NCI-H2196 treated with DMSO at 0.1 percent for 48 hours (cell line): ENCODE results near the gene KCNAB3.

Source experiments
- DNase-seq: peaks from one replicate; lab custom pipeline; 2025; ENCODE audit not compliant: unreplicated experiment; lab: John Stamatoyannopoulos, UW

KCNAB3 gene

DNA sequence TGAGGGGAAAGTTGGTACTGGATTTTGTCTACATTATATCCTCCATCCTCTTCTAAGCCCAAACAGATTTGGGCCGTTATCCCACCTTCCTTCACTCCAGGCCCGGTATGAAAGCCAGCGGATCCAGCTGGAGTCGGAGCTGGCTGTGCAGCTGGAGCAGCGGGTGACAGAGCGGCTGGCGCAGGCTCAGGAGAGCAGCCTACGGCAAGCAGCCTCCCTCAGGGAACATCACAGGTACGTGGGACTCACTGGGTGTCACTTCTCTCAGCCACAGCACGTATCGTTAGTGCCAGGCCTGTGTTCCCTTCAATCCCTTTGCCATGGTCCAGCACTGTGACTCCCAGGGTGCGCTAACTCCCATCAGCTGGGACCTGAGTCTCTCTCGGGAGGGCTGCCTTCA is 13.6 kb upstream of the KCNAB3 start:
- no peak for DNase-seq

DNA sequence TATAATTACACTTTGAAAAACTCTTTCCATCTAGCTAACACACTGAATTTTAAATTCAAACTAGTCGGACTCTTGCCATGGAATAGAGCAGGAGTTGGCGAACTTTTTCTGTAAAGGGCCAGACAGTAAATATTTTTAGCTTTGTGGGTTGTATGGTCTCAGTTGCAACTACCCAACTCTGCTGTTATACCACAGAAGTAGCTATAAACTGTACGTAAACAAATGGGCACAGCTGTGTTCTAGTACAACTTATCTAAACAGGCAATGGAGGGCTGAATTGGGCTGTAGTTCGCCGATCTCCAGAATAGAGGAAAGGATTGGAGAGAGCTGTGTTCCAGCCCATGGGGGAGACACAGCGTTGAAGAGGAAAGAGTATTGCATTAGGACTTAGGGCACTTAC is 11.1 kb upstream of the KCNAB3 start:
- no peak for DNase-seq

DNA sequence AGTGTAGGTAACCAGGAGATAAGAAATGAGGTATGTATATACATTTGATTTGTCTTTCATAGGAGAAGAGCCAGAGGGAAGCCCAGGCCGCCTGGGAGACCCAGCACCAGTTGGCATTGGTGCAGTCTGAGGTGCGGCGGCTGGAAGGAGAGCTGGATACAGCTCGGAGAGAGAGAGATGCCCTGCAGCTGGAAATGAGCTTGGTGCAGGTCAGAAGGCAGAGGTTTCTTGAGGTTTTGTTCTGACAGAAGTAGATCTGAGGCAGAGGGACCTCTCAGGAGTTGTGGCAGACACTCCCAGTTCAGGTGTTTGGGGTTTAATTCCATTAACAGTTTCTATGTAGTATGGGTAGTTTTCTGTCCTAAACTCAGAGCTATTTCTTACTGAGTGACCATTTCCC is 10.4 kb upstream of the KCNAB3 start:
- DNase-seq: no peak

DNA sequence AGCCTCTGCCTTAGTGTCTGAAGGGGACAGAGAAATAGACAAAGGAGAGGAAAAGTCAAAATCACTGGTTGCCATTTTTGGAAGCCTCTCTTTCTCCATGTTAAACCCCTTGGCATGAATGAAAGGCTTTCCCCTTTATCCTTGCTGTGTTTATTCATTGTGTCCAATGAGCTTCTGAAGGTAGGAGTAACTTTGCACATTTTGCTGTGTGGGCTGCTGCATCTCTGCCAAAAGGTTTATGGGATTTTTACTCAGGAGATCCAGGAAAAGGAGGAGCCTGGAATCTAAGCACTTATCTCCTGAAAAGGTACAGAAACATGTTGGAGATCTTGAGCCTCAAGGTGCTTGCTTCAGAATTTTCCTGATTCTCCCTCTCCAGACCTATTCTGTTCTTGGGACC is 6.2 kb upstream of the KCNAB3 start:
- no peak for DNase-seq

DNA sequence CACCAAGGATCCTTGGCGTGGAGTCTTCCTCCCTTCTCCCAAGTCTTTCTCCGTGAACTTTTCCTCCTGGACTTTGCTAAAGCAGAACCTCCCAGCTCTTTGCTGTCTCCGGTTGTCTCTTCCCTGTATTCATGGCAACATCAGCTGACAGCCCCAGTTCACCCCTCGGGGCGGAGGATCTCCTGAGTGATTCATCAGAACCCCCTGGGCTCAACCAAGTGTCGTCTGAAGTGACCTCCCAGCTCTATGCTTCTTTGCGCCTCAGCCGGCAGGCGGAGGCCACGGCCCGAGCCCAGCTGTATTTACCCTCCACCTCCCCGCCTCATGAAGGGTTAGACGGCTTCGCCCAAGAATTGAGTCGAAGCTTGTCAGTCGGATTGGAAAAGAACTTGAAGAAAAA is 3.3 kb upstream of the KCNAB3 start:
- DNase-seq: no peak

DNA sequence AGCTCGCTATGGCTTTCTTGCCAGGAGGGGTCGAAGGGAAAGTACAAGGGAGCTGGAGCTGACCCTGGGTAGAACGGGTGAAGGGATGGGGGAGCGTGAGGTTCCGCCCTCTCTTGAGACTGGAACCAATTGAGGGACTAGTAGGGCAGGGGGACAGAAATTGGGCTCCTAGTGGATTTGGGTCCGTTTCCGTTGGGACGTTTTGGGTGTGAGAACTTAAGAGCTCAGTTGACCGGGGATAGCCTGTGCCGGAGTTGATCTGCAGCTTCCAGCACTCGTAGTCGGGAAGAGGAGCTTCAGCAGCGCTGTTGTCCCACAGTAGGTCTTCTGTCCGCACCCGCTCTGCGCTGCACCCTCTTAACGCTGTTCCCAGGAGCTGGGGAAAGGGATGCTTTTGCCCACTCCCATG is 2.8 kb upstream of the KCNAB3 start:
- DNase-seq: no peak

DNA sequence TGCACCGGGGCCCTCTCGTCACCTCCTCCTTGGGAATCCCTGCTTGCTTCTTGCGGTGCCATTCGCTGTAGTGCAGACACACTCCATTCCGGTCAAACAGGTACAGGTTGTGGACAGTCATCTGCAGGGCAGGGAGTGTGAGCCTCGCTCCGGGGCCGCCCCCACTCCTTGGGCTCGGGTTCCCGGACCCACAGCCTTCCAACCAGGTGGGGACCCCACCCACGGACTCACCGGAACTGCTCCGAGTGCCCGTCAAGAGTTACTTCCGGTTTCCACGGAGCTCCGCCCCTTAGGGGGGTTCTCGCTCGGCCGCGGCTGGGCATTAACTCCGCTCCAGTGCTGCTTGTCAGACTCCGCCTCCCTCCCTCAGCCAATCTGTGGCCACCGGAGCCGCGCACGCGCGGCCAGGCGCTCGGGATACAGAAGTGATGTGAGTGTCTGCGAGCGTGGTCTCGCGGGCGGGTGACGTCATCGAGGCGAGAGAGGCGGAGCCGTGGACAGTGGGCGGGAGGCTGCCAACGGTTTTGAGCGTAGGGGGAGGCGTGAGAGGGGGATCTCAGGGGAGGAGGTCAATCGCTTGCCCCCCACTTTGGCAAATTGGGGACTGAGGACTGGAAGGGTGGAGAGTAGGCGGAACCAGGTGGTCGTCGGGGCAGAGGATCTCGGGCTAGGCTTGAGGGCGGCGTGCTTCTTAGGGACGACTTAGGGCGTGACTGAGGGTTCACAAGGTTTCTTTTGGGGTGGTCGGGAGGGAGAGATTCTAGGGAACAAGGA is 2.2 kb upstream of the KCNAB3 start, which contains the start of the genes CNTROB and TRAPPC1:
CNTROB (plus strand) TSS at position 498 of the 774 bp plus-strand sequence. CDS start 874 bp downstream, outside the sequence.
TRAPPC1 (minus strand) TSS at position 238 of the 774 bp plus-strand sequence; CDS start at position 121, 117 bp downstream.
- peak; percentile 84 for DNase-seq

DNA sequence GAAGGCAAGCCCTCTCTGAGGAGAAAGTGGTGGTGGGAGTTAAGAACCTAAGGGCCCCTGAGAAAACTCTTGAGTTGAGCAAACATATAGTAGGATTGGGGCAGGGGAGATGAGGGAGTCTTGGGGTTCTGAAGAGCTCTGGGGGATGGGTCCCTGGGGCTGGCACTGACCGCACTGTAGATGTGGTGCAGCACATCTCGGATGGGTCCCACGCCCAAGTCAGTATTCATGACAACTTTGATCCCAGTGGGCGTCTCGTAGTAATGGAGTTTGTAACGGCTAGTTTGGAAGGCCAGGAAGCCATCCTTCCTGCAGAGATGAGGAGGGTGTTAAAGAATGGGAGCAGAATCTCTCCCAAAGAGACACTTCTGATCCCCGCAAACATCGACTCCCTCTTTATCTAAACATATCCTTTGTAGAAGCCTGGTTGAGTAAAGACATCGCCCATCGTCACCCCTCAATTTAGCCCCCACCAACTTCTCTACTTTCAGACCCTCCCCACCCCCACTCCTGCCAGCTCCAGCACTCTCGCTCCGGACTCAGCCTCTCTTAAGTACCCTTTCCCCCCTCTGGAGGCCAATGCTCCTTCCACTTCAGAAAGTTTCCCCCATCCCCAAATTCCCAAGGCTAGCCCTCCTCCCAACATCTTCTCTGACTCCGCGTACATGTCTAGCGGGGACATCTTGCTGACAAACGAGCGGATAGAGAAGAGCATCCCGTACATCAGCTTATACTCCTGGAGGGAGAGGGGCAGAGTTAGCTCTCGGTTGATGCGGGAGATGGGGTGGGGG is 1.4 kb upstream of the KCNAB3 start:
- no peak for DNase-seq

DNA sequence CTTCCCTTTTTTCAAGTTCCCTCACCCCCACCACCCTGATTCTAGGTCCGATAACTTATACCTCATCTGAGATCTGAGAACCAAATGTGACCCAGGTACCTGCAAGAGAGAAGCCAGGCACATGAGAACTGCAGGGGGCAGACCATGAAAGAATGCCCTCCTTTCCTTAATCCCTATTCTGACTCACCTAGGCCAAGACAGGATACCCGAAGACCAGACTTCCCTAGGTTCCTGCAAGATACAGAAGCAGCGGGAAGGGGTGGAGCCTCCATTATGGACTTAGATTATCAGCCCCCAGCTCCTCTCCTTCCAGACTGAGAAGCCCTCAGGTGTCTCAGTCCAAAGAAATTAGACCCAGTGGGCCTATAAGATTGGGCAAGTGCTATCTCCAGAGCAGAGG is 2.1 kb downstream of the KCNAB3 start:
- no peak for DNase-seq

DNA sequence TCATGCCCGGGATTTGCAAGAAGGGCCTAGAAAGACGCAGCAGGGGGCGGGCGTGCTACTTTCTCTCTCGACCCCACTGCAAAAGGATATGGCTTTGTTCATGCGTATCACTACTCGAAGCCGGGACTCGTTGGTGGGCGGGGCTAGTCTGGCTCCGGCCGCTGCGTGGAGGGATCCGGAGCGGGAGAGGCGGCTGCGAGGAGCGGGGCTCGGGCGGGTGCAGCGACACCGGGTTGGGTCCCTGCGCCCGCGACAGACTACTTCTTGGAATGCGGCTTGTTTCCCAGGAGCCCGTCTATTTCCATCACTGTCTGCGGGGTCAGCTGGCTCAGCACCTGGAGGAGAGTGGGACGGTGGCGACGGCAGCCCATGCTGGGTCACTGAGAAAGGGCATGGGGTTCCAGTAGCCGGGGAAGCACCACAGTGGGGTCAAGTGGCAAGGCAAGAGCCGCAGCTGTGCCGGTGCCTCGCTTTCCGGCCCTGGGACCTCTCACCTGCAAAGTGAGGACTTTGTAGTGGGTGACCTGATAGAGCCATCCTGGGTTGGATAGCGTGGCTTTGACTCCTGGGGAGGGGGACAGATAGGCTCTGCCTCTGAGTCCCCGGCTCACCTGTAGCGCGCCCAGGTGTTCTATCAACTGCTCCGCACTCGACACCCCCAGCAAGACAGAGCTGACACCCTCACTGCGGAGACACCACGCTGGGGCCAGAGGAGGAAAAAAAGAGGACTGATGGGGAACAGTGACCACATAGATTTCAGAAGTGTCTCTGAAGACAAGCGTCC is 6.6 kb downstream of the KCNAB3 start:
- peak; percentile 38 for DNase-seq

DNA sequence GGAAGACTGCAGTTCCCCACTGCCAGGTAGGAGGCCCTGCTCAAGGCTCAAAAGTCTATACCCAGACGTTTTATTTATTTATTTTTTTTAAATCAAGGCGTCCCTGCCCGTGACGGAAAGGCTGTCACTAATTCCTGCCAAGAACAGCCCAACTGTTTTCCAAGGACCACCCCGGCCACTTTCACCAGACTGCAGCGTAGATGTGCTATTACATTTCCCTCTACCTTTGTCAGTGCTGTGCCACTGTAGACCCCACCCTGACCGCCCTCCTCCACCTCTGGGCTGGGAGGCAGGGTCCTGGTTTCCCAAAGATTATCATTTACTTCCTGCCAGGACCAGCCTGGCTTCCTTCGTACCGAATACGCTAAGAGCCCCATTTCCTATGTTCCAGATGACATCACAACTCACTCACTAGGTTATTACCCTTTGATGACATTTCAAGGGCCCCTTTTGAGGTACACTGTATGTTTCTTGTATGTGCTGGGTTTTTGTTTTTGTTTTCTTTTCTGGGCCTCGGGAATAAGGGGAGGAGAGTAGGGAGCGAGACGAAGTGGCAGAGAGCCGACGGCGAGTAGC is 7.3 kb downstream of the KCNAB3 start:
- DNase-seq: no peak

DNA sequence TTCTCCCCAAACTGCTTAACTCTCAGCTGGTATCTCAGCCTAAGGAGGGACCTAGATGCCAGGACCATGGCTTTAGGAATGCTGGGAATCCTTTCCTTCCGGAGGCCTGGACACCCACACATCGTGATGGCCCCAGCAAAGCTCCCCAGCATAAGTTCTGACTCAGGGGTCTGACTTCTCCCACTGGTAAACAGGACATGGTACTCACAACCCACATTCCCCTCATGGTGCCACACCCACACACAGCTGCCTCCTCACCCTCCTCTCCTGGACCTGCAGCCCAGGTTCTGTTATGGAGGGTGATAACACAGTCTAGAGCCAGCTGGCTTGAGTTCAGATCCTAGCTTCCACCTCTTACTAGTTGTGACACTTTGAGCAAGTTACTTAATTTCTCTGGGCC is 12.8 kb downstream of the KCNAB3 start:
- DNase-seq: no peak

DNA sequence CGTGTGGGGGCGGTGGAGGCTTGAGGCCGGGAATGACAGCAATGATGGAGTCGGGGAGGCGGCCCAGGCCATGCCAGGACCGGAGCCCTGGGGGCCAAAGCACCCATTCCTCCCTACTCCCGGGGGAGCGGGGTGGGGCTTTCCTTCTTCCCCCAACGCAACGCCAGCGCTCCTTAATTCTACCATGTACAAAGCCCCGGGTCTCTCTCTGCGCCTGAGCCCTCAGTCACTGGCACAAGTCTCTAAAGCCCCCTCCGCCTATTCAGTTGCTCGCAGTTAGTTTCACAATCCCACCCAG is 13.3 kb downstream of the KCNAB3 start:
- no peak for DNase-seq

DNA sequence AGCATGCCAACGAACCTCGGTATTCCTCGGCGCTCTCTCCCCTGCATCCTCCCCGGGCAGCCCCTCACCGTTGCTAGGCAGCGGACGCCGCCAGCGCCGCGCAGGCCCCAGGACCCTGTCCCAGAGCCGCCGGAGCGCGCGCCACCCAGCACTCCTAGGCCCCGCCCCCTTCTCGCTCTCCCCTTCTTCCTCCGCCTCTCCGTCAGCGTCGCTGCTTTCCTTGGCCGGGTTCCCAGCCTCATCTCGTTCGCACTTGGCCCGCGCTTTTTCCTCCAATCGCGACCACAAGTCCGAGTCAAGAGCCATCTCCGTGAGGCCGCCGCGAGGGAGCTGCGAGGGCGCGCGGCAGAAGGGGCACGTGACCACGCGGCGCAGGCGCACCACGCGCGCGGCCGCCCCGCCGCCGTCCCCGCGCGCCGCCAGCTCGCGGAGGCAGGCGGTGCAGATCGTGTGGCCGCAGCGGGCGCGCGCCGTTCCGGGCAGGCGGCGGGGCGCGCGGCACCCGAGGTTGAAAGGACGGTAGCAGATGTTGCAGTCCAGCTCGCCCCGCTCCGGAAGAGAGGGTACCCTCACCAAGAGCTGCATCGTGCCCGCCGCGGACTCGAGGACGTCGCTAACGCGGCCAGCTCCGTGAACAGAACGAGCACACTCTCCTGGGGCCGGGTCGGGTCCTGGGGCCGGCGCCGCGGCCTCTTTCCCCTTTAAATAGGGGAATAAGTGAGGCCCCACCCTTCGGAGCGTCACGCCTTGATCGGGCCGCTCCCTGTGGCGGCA is 13.9 kb downstream of the KCNAB3 start, which contains the start of gene RNF227:
RNF227 (minus strand) TSS at position 679 of the 774 bp plus-strand sequence; CDS start at position 585, 94 bp downstream.
- DNase-seq: peak; percentile 80

DNA sequence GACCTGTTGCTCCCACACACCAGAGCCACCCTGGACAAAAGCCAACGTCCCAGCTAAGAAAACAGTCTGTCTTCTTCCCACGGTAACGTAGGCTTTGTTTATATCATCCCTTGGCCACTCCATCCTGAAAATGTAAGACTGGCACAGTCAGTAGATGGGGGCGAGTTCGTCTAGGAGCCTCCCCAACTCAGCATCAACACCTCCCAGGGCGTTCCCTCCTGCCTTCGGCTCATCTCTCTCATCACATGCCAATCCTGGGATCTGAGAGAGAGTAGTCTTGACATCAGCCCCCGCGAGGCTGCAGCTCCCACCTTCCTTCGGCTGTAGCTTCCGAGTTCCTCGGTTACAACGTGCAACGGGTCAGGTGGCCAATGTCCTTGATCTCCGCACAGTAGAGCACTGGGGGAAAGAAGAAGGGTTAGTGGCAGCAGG is 14.5 kb downstream of the KCNAB3 start:
- no peak for DNase-seq

DNA sequence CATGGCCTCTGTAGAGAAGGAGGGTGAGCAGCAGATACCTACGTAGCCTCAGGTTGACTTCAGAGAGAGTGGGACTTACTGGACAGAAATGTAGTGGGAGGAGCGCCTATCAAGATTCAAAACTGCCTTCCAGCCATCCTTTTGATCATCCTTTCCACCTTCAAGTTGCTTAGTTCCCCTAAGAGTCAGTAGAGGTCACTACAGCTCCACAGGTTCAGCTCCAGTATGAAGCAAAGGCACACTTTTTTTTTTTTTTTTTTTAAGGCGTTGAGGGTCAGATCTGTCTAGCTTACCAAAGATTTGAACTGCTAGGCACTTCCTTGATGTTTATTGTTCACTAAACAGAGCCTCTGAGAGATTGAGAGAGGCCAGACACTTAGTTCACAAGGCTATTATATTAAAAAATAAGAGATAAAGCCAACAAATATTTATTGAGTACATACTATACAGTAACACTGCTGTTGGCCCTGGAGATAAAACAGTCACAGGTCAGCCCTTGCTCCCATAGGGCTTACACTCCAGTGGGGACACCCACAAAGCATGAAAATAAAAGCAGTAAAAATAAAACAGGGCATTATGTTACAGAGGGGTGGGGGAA is 16.6 kb downstream of the KCNAB3 start:
- DNase-seq: no peak

DNA sequence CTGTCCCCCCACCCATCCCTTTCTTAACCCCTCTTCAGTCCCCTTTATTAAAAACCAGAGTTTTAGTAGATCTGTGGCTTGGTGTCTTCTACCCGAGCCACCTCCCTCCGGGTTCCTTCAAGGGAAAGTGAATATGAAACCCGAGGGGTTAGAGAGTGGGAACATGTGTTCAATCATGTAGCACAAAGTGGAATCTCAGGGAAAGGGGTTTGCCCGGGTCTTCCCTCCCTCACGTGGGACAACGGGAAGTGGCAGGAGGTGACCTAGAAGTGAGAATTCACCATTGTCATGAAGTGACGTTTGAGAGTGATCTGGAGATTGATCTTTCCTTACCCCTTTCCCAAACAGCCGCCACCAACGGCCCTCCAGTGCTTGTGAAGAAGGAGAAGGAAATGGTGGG is 18.5 kb downstream of the KCNAB3 start:
- DNase-seq: no peak

DNA sequence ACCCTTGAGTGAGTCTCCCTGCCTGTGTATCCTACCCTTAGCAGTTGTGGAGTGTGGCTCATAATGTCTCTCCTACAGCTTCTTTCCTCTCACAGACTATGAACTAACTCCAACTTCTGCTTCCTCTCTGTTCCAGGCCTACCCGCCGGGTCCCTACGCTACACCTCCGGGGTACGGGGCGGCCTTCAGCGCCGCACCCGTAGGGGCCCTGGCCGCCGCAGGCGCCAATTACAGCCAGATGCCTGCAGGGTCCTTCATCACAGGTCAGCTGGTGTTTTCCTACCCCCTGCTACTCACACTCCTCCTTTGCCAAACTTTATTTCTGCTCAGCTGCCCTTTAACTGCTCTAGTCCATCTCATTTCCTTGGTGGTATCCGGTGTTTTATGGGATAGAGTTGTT is 18.9 kb downstream of the KCNAB3 start:
- DNase-seq: no peak

DNA sequence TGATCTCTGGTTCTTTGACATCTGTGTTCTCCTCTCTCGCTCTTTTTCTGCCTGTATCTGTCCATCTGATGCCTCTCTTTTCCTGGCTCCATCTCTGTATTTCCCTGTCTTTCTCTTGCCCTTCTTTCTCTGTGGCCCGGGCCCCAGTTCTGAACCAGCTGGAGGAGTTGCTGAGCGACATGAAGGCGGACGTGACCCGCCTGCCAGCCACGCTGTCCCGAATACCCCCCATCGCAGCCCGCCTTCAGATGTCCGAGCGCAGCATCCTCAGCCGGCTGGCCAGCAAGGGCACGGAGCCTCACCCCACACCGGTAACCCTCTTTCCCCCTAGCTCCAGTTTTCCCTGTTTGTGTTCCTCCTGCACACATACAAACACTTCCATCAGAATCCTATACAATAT is 19.4 kb downstream of the KCNAB3 start:
- no peak for DNase-seq

DNA sequence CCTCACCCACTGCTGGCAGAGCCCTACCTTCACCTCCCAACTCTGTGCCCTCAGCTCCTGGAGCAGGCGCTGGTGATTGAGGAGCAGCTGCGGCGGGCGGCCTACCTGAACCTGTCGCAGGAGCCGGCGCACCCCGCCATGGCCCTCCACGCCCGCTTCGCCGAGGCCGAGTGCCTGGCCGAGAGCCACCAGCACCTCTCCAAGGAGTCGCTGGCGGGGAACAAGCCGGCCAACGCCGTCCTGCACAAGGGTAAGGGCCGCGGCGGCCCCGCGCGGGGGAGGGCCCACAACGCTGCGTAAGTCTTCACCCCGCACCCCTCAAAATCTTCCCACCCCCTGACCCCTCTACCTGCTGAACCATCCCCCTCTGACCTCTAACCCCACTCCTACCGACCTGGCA is 20.6 kb downstream of the KCNAB3 start:
- no peak for DNase-seq
